GM12801 (cell line): Measurements from ENCODE around the gene SELP.

Experiments
- CTCF ChIP-seq: IDR thresholded peaks from one replicate; pipeline ENCODE4 v1.5.1; 2011; ENCODE audit warnings: control low read depth; ENCODE audit not compliant: insufficient read length; ENCODE audit errors: extremely low read depth

The SELP gene

GRCh38 chr1:169648187-169648586, 18.3 kb upstream of the SELP start:
- TF ChIP-seq CTCF = no peak

- TF ChIP-seq CTCF = no peak
These were observed 17.6 kb upstream of the SELP start for GRCh38 chr1:169647512-169647911.

GRCh38 chr1:169644297-169644696, 14.4 kb upstream of the SELP start:
- TF ChIP-seq CTCF = no peak

- TF ChIP-seq CTCF = no peak
These were observed 5.0 kb upstream of the SELP start for GRCh38 chr1:169634877-169635276.

GRCh38 chr1:169634145-169634544, 4.2 kb upstream of the SELP start:
- no peak for TF ChIP-seq CTCF

GRCh38 chr1:169631249-169631648, 1.3 kb upstream of the SELP start:
- no peak for TF ChIP-seq CTCF

GRCh38 chr1:169624912-169625311, 5.0 kb downstream of the SELP start:
- no peak for TF ChIP-seq CTCF

GRCh38 chr1:169624122-169624521, 5.8 kb downstream of the SELP start:
- no peak for TF ChIP-seq CTCF
